Liver (tissue), 3 donors: ENCODE measurements around the gene ACOT11.

Experiments
- EGR1 ChIP-seq, 2 donors: IDR thresholded peaks; 2 replicates each; pipeline ENCODE4 v1.6.1; 2016 to 2018; ENCODE audit warnings: antibody characterized with exemption in 2 of 2, low read depth in 2 of 2
- FOXA1 ChIP-seq: IDR thresholded peaks from 2 replicates; pipeline ENCODE4 v1.6.1; 2016; ENCODE audit warnings: antibody characterized with exemption
- FOXA2 ChIP-seq: IDR thresholded peaks from 2 replicates; pipeline ENCODE4 v1.6.1; 2016; ENCODE audit warnings: antibody characterized with exemption
- GABPA ChIP-seq, 2 donors: IDR thresholded peaks in 1 of 2; conservative IDR thresholded peaks in 1 of 2; 2 replicates each; pipeline ENCODE4 v1.6.1; 2016; ENCODE audit warnings: antibody characterized with exemption in 2 of 2, mild to moderate bottlenecking in 1 of 2, moderate library complexity in 1 of 2
- RAD21 ChIP-seq, 2 donors: IDR thresholded peaks; 2 replicates each; pipeline ENCODE4 v1.6.1; 2016; ENCODE audit warnings: antibody characterized with exemption in 2 of 2, mild to moderate bottlenecking in 2 of 2
- SP1 ChIP-seq: IDR thresholded peaks from 2 replicates; pipeline ENCODE4 v1.6.1; 2018; ENCODE audit warnings: antibody characterized with exemption, mild to moderate bottlenecking
- TAF1 ChIP-seq: conservative IDR thresholded peaks from 2 replicates; pipeline ENCODE4 v1.6.1; 2016; ENCODE audit warnings: antibody characterized with exemption, mild to moderate bottlenecking
- YY1 ChIP-seq: IDR thresholded peaks from 2 replicates; pipeline ENCODE4 v1.6.1; 2016; ENCODE audit warnings: antibody characterized with exemption, mild to moderate bottlenecking
- TF ChIP-seq, protein P1 (sequence below): fragments of 150-350 bp; IDR thresholded peaks from 2 replicates; pipeline ENCODE4 v1.5.1; 2017; ENCODE audit warnings: improper control_type of control experiment, low read depth, low read length; ENCODE audit not compliant: missing input control
- TF ChIP-seq, protein P2 (sequence below): IDR thresholded peaks from 2 replicates; pipeline ENCODE4 v1.6.1; 2016; ENCODE audit warnings: antibody characterized with exemption, mild to moderate bottlenecking
- TF ChIP-seq, protein P3 (sequence below): IDR thresholded peaks from 2 replicates; pipeline ENCODE4 v1.6.1; 2016; ENCODE audit warnings: antibody characterized with exemption
- donor health status: healthy.
- donor health status: healthy.

DNA sequence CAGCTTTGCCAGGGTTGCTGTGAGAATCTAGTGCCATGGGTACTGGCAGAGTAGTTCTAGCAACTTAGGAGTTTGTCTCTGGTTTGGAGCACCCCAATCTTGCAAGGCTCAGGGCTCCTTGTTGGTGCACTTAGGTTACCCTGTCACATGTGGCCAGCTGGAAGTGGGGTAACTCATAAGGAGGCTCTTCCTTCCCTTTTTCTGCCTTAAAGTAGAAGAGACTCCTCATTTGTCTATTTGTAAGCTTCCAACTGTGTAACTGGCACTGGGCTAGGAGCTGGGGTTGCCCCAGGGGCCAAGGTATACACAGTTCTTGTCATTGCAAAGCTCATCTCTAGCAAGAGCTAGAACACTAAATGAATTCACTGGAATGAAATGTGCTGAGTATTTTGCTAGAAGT, 104.1 kb downstream of the ACOT11 start:
- TF ChIP-seq, protein P1, sequence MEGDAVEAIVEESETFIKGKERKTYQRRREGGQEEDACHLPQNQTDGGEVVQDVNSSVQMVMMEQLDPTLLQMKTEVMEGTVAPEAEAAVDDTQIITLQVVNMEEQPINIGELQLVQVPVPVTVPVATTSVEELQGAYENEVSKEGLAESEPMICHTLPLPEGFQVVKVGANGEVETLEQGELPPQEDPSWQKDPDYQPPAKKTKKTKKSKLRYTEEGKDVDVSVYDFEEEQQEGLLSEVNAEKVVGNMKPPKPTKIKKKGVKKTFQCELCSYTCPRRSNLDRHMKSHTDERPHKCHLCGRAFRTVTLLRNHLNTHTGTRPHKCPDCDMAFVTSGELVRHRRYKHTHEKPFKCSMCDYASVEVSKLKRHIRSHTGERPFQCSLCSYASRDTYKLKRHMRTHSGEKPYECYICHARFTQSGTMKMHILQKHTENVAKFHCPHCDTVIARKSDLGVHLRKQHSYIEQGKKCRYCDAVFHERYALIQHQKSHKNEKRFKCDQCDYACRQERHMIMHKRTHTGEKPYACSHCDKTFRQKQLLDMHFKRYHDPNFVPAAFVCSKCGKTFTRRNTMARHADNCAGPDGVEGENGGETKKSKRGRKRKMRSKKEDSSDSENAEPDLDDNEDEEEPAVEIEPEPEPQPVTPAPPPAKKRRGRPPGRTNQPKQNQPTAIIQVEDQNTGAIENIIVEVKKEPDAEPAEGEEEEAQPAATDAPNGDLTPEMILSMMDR = no peak
- TF ChIP-seq FOXA1 (no peak), TAF1 (no peak), RAD21 (IDR thresholded peaks at IDR 0.05) (no peak), YY1 (no peak), GABPA (IDR thresholded peaks at IDR 0.05 in 1 of 2, conservative IDR thresholded peaks at IDR 0.05 in 1 of 2) (no peak), EGR1 (IDR thresholded peaks at IDR 0.05; ENCODE audit: low read depth in 2 of 2) (no peak), SP1 (no peak), FOXA2 (no peak)
- TF ChIP-seq, protein P2, sequence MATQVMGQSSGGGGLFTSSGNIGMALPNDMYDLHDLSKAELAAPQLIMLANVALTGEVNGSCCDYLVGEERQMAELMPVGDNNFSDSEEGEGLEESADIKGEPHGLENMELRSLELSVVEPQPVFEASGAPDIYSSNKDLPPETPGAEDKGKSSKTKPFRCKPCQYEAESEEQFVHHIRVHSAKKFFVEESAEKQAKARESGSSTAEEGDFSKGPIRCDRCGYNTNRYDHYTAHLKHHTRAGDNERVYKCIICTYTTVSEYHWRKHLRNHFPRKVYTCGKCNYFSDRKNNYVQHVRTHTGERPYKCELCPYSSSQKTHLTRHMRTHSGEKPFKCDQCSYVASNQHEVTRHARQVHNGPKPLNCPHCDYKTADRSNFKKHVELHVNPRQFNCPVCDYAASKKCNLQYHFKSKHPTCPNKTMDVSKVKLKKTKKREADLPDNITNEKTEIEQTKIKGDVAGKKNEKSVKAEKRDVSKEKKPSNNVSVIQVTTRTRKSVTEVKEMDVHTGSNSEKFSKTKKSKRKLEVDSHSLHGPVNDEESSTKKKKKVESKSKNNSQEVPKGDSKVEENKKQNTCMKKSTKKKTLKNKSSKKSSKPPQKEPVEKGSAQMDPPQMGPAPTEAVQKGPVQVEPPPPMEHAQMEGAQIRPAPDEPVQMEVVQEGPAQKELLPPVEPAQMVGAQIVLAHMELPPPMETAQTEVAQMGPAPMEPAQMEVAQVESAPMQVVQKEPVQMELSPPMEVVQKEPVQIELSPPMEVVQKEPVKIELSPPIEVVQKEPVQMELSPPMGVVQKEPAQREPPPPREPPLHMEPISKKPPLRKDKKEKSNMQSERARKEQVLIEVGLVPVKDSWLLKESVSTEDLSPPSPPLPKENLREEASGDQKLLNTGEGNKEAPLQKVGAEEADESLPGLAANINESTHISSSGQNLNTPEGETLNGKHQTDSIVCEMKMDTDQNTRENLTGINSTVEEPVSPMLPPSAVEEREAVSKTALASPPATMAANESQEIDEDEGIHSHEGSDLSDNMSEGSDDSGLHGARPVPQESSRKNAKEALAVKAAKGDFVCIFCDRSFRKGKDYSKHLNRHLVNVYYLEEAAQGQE = no peak
- TF ChIP-seq, protein P3, sequence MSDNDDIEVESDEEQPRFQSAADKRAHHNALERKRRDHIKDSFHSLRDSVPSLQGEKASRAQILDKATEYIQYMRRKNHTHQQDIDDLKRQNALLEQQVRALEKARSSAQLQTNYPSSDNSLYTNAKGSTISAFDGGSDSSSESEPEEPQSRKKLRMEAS = no peak
